Natural killer cell (primary cell): ENCODE measurements around the gene CES3. TPM values are rescaled to one million over a fixed set of nuclear protein-coding genes. Genes with fewer than 3 reads are reported as not detected.
A peak's percentile ranks its signal among the peaks of the same experiment; 100 is the strongest.

Experiments
- ATAC-seq, 3 donors: fragments of 150-1000 bp in 2 of 3; fragments of 200-7000 bp in 1 of 3; cut with Tn5 transposase; 1 replicate in 1 of 3; 2 replicates in 2 of 3; pipeline ENCODE4 v1.10.0; 2021; ENCODE audit warnings: mild to moderate bottlenecking in 2 of 3, moderate library complexity in 2 of 3
- DNase-seq, 2 donors: peaks; one replicate each; pipeline versions ENCODE4 v3.0.0 to v3.0.0-alpha.2; 2013 to 2021; ENCODE audit warnings: mixed read lengths in 1 of 2
- H3K27ac ChIP-seq: one replicate; pipeline ENCODE4 v1.5.1; 2013; ENCODE audit warnings: mild to moderate bottlenecking, low read length
- H3K27me3 ChIP-seq: one replicate; pipeline ENCODE4 v1.6.1; 2013; ENCODE audit warnings: low read length; ENCODE audit not compliant: control insufficient read depth, insufficient read depth
- H3K36me3 ChIP-seq: one replicate; pipeline ENCODE4 v1.6.1; 2013; ENCODE audit warnings: low read length; ENCODE audit not compliant: control insufficient read depth, insufficient read depth
- H3K4me1 ChIP-seq: one replicate; pipeline ENCODE4 v1.6.1; 2013; ENCODE audit warnings: low read length; ENCODE audit not compliant: control insufficient read depth, insufficient read depth
- H3K4me3 ChIP-seq: one replicate; pipeline ENCODE4 v1.5.1; 2013; ENCODE audit warnings: low read length
- H3K9me3 ChIP-seq: one replicate; pipeline ENCODE4 v1.6.1; 2013; ENCODE audit warnings: low read length; ENCODE audit not compliant: control insufficient read depth, insufficient read depth
- H3K27ac Mint-ChIP-seq, 2 donors: one replicate each; pipeline ENCODE4 v1.8.0; 2022; ENCODE audit warnings: mild to moderate bottlenecking in 2 of 2, mixed read lengths in 2 of 2, moderate library complexity in 1 of 2
- H3K27me3 Mint-ChIP-seq, 2 donors: one replicate each; pipeline ENCODE4 v1.8.0; 2022; ENCODE audit warnings: low read depth in 2 of 2, mixed read lengths in 2 of 2
- H3K36me3 Mint-ChIP-seq: one replicate; pipeline ENCODE4 v1.8.0; 2022; ENCODE audit warnings: mixed read lengths
- H3K4me1 Mint-ChIP-seq, 2 donors: one replicate each; pipeline ENCODE4 v1.8.0; 2022; ENCODE audit warnings: mixed read lengths in 2 of 2
- H3K4me3 Mint-ChIP-seq: one replicate; pipeline ENCODE4 v1.8.0; 2022; ENCODE audit warnings: mild to moderate bottlenecking, moderate library complexity, mixed read lengths
- H3K9me3 Mint-ChIP-seq, 2 donors: one replicate each; pipeline ENCODE4 v1.8.0; 2022; ENCODE audit warnings: mixed read lengths in 2 of 2
- WGBS: methylation state at CpG from one replicate; pipeline ENCODE4 v1.1.7; 2013; ENCODE audit warnings: missing lambda C conversion rate; ENCODE audit not compliant: insufficient coverage; 5-methylcytosine and 5-hydroxymethylcytosine counted together
- intact Hi-C: fragments of 100-400 bp; cut with micrococcal nuclease; formaldehyde crosslinking; loops from one replicate; pipeline ENCODE4 v1.14.2; 2022
- total RNA-seq, 4 donors: library from RNA; stranded (reverse); fragments of 120-200 nt in 1 of 4; gene quantifications; one replicate each; pipeline versions ENCODE4 v1.2.3 to v1.2.4, GENCODE V29; 2013 to 2022
- TF ChIP-seq, protein P1 (sequence below): fragments of 200-600 bp; IDR thresholded peaks from one replicate; pipeline ENCODE4 v1.8.0; 2022; ENCODE audit warnings: antibody characterized with exemption

The CES3 gene
- total RNA-seq, 3 donors from 2014 or later (not counting 1 experiment from before 2014, with no cell fraction given): 0.19 to 0.95 (median 0.27) TPM

DNA sequence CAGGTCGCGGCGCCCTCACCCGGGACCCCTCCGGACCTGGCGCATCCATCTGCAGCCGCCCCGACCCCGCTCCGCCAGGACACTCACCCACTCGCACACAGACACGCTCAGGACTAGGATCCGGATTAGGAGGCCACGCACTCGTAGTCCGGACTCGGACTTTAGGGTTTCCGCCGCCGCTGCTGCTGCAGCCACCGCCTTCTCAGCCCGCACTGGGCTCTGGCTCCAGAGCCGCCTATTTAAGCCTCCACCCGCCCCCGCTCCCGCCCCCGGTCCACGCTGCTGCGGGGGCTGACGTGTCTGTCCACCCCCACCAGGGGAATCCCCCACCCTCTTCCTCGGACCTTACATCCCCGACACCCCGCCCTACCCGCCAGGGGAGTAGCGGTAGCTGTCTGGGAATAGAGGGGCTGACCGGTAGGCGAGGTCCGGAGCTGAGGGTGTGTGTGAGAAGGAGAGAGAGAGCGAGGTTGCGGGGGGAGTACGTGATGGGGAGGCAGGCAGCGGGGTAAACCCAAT, 35.7 kb upstream of the CES3 start, which contains the start of gene RRAD:
Gene RRAD, minus strand, starts transcription at position 214 of the 519 bp plus-strand sequence. CDS start 356 bp downstream, outside the sequence.
- no peaks in the 10 kb centered on the region for H3K36me3 Mint-ChIP-seq
- intact Hi-C loops: no loop called here
- DNase-seq: peak; percentile 26 to 34
- ATAC-seq: peak; percentile 27 to 64 (median 58)
- WGBS: 13% methylated on average over 32 of the region's 42 CpGs
- Histone ChIP-seq H3K4me3 (peak within 1 kb of the TSS; percentile 26), H3K27me3 (peaks cover 19% of the 10 kb centered on the region), H3K36me3 (no peaks in the 10 kb centered on the region), H3K4me1 (peaks cover 13% of the 10 kb centered on the region), H3K27ac (no peak within 1 kb of the TSS), H3K9me3 (no peaks in the 10 kb centered on the region)
- peaks cover 0 to 13% of the 10 kb centered on the region in 2 donors for H3K4me1 Mint-ChIP-seq
- H3K27me3 Mint-ChIP-seq: peaks cover 10 to 29% of the 10 kb centered on the region in 2 donors
- TF ChIP-seq, protein P1, sequence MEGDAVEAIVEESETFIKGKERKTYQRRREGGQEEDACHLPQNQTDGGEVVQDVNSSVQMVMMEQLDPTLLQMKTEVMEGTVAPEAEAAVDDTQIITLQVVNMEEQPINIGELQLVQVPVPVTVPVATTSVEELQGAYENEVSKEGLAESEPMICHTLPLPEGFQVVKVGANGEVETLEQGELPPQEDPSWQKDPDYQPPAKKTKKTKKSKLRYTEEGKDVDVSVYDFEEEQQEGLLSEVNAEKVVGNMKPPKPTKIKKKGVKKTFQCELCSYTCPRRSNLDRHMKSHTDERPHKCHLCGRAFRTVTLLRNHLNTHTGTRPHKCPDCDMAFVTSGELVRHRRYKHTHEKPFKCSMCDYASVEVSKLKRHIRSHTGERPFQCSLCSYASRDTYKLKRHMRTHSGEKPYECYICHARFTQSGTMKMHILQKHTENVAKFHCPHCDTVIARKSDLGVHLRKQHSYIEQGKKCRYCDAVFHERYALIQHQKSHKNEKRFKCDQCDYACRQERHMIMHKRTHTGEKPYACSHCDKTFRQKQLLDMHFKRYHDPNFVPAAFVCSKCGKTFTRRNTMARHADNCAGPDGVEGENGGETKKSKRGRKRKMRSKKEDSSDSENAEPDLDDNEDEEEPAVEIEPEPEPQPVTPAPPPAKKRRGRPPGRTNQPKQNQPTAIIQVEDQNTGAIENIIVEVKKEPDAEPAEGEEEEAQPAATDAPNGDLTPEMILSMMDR: no peak
- no peaks in the 10 kb centered on the region for H3K9me3 Mint-ChIP-seq
- peak within 1 kb of the TSS; percentile 80 for H3K4me3 Mint-ChIP-seq
- H3K27ac Mint-ChIP-seq: peak within 1 kb of the TSS; percentile 46 to 66

DNA sequence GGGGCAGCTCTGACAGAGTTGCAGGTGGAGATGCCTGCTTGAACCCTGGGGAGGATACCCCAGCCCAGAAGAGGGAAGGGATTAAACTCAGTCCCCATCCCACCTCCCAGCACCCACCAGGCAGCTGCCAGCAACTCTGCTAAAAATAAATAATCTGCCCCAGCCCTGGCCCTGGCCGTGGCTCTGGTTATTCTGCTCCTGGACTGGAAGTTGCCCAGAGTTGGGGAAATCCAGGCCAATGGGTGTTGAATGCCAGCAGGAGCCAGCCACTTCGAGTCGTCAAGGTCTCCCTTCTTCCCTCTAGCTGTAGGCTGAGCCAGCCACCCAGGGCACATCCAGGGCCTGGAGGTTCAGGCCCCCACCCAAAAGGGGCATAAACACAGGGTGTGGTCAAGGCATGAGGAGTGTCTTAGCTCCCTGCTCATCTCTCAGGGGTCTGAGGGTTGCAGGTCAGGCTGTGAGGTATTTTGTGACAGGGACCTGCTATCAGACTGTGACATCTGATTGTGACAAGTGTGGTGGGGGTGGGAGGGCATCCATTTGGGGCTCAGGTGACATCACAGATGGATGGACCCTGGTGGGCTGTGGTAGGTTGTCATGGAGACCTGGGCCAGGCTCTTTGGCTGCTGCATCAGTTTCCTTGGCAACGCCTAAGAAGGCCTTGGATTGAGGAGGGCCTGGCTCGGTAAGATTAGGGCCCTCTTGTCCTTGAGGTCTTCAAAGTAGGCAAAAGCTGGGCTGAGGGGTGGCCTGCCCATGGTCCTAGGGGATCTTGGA, 34.7 kb upstream of the CES3 start:
- Histone ChIP-seq H3K27me3 (peaks cover 17% of the 10 kb centered on the region), H3K4me1 (peaks cover 13% of the 10 kb centered on the region), H3K9me3 (no peaks in the 10 kb centered on the region), H3K27ac (no peak overlapping the region), H3K4me3 (no peak overlapping the region), H3K36me3 (no peaks in the 10 kb centered on the region)
- TF ChIP-seq, protein P1: no peak
- Mint-ChIP-seq H3K9me3 (no peaks in the 10 kb centered on the region), H3K27ac (peak overlapping the region in 1 of 2 donors; percentile 66), H3K27me3 (peaks cover 10 to 24% of the 10 kb centered on the region in 2 donors), H3K36me3 (no peaks in the 10 kb centered on the region), H3K4me3 (peak overlapping the region; percentile 80), H3K4me1 (peaks cover 0 to 13% of the 10 kb centered on the region in 2 donors)
- 89% methylated on average over 5 of the region's 5 CpGs for WGBS
- intact Hi-C loops: no loop called here
- ATAC-seq (no peak), DNase-seq (no peak)

DNA sequence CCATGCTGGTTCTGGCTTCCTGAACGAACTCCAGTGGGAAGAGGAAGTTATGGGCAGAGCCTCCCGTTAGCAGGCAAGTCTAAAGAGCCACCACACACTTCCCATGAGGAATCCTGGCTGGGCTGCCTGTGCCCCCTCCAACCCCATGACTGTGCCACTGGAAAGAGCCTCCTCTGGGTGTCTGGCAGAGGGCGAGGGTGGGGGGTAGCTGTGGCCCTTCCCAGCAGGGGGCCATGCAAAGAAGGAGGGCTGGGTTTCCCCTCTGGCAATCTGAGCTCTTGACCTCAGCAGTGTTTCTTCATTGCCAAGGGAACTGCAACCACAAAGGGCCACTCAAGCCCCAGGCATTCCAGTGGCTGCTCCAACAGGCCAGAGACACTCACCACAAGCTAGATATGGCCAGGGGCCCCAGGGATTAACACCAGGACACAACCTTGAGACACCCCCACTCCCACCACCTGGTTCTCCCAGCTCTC, 34.1 kb upstream of the CES3 start:
- TF ChIP-seq, protein P1: no peak
- no peak overlapping the region for H3K4me3 ChIP-seq
- Mint-ChIP-seq H3K4me1 (peaks cover 5 to 18% of the 10 kb centered on the region in 2 donors), H3K4me3 (no peak overlapping the region), H3K36me3 (no peaks in the 10 kb centered on the region), H3K27me3 (peaks cover 10 to 22% of the 10 kb centered on the region in 2 donors), H3K9me3 (no peaks in the 10 kb centered on the region), H3K27ac (no peak overlapping the region)
- no peaks in the 10 kb centered on the region for H3K9me3 ChIP-seq
- ATAC-seq: no peak
- intact Hi-C loops: no loop called here
- peaks cover 17% of the 10 kb centered on the region for H3K27me3 ChIP-seq
- H3K27ac ChIP-seq: no peak overlapping the region
- no peak for DNase-seq
- H3K4me1 ChIP-seq: peaks cover 13% of the 10 kb centered on the region
- H3K36me3 ChIP-seq: no peaks in the 10 kb centered on the region
- 73% methylated on average over 2 of the region's 3 CpGs for WGBS
